HG03342 (cell line): Measurements from ENCODE around the gene TNFSF13.

ENCODE experiments used
- ATAC-seq: cut with Tn5 transposase; IDR thresholded peaks from one replicate; pipeline ENCODE4 v1.9.1; 2021; ENCODE audit warnings: mild to moderate bottlenecking, moderate library complexity; ENCODE audit not compliant: unreplicated experiment

TNFSF13 gene

GRCh38 chr17:7551396-7551795 is 7.2 kb upstream of the TNFSF13 start:
- no peak for ATAC-seq

GRCh38 chr17:7552621-7553051 is 5.9 kb upstream of the TNFSF13 start:
- ATAC-seq: peak; percentile 58

GRCh38 chr17:7553356-7553755 is 5.2 kb upstream of the TNFSF13 start:
- ATAC-seq: no peak

- ATAC-seq: no peak
Observed at GRCh38 chr17:7555320-7555948, 3.1 kb upstream of the TNFSF13 start.

GRCh38 chr17:7556627-7557026 is 1.9 kb upstream of the TNFSF13 start:
- no peak for ATAC-seq

GRCh38 chr17:7557147-7557764 is 1.3 kb upstream of the TNFSF13 start:
- no peak for ATAC-seq

GRCh38 chr17:7557775-7558543 is 591 bp upstream of the TNFSF13 start:
- no peak for ATAC-seq

GRCh38 chr17:7559320-7560171 is 996 bp downstream of the TNFSF13 start:
- no peak for ATAC-seq

GRCh38 chr17:7560172-7561027 is 1.9 kb downstream of the TNFSF13 start:
- no peak for ATAC-seq

- peak; percentile 44 for ATAC-seq
Observed at GRCh38 chr17:7561028-7561575, 2.6 kb downstream of the TNFSF13 start.

- peak; percentile 54 for ATAC-seq
Observed at GRCh38 chr17:7561589-7562207, 3.1 kb downstream of the TNFSF13 start, which contains the start of gene SENP3. SENP3 (plus strand) TSS chr17:7561919; CDS start chr17:7563077, 1,158 bp downstream.

GRCh38 chr17:7562208-7562605 is 3.7 kb downstream of the TNFSF13 start:
- no peak for ATAC-seq

GRCh38 chr17:7563115-7563869 is 4.7 kb downstream of the TNFSF13 start:
- ATAC-seq: no peak

- ATAC-seq: no peak
Observed at GRCh38 chr17:7569571-7569970, 11.0 kb downstream of the TNFSF13 start.

- ATAC-seq: no peak
Observed at GRCh38 chr17:7570351-7570750, 11.8 kb downstream of the TNFSF13 start.

GRCh38 chr17:7572338-7572587 is 13.7 kb downstream of the TNFSF13 start:
- peak; percentile 84 for ATAC-seq

GRCh38 chr17:7572588-7573323 is 14.2 kb downstream of the TNFSF13 start:
- ATAC-seq: peak; percentile 8
